Stomach smooth muscle (tissue), 2 donors: ENCODE data around the gene CXCL17.

Experiments used
- H3K27ac ChIP-seq: one replicate; pipeline ENCODE4 v1.7.0; 2013; ENCODE audit warnings: mild to moderate bottlenecking, low read length, inconsistent platforms
- H3K27me3 ChIP-seq, 2 donors: one replicate each; pipeline ENCODE4 v1.7.0; 2013; ENCODE audit warnings: low read length in 2 of 2; ENCODE audit not compliant: insufficient read depth in 2 of 2, control insufficient read depth in 1 of 2
- H3K36me3 ChIP-seq, 2 donors: one replicate each; pipeline ENCODE4 v1.7.0; 2013; ENCODE audit warnings: low read length in 2 of 2; ENCODE audit not compliant: control insufficient read depth in 2 of 2, insufficient read depth in 2 of 2
- H3K4me1 ChIP-seq: one replicate; pipeline ENCODE4 v1.7.0; 2013; ENCODE audit warnings: low read length; ENCODE audit not compliant: control insufficient read depth, insufficient read depth
- H3K4me3 ChIP-seq, 2 donors: one replicate each; pipeline ENCODE4 v1.7.0; 2013; ENCODE audit warnings: low read length in 2 of 2
- H3K9ac ChIP-seq, 2 donors: one replicate each; pipeline ENCODE4 v1.7.0; 2013; ENCODE audit warnings: low read length in 2 of 2, mild to moderate bottlenecking in 1 of 2
- H3K9me3 ChIP-seq, 2 donors: one replicate each; pipeline ENCODE4 v1.7.0; 2013; ENCODE audit warnings: low read length in 2 of 2; ENCODE audit not compliant: control insufficient read depth in 2 of 2
- donor health status: healthy.
- donor health status: Pancreatic carcinoma.

The CXCL17 gene

DNA sequence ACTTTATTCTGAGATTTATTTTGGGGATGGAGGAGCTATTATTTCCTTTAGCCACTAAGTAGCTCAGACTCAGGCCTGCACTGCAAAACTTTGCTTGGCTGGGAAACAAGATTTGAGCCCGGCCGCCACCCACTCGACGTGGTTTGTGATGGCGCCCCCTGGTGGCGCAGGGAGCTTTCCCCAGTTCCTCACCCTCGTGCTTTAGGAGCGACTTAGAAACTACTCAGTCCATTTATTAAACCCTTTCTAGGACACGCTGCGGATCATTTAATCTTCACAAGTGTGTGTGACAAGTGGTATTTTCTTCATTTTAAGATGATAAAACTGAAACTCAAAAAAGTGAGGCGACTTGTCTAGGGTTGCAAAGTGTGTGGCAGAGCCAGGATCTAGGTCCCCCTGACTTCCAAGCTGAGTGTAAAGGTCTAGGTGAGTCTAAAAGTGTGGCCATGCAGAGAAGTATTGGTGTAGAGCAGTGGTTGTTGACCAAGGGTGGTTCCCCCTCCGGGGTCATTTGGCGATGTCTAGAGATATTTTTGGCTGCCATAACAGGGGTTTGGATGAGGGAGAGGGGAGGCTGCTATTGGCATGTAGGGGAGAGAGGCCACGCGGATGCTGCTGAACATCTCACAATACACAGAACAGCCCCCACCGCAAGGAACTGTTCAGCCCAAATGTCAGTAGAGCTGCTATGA is 2.2 kb downstream of the CXCL17 start:
- Histone ChIP-seq H3K4me3 (no peak overlapping the region), H3K36me3 (no peaks in the 10 kb centered on the region), H3K9me3 (no peaks in the 10 kb centered on the region), H3K4me1 (no peaks in the 10 kb centered on the region), H3K27ac (no peak overlapping the region), H3K27me3 (no peaks in the 10 kb centered on the region), H3K9ac (no peak overlapping the region)

DNA sequence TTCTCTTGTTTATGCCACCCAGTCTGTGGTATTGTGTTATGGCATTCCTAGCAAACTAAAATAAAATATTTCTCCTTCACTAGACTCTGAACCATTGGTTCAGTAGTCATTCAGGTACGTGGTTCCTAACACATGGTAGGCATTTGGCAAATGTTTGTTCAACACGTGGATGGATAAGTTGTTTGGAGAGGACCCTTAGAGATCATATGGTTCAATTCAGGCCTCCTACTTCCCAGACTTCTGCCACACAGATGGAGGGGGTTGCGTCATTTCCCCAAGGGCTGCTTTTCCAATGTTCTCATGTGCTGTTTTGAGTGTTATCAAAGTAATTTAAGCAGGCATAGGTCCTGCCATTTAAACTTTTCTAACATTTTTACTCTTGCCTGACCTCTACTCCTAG is 6.7 kb downstream of the CXCL17 start:
- H3K9me3 ChIP-seq: no peaks in the 10 kb centered on the region
- no peak overlapping the region for H3K4me3 ChIP-seq
- H3K4me1 ChIP-seq: peaks cover 4% of the 10 kb centered on the region
- no peaks in the 10 kb centered on the region for H3K36me3 ChIP-seq
- H3K9ac ChIP-seq: no peak overlapping the region
- no peak overlapping the region for H3K27ac ChIP-seq
- no peaks in the 10 kb centered on the region for H3K27me3 ChIP-seq

DNA sequence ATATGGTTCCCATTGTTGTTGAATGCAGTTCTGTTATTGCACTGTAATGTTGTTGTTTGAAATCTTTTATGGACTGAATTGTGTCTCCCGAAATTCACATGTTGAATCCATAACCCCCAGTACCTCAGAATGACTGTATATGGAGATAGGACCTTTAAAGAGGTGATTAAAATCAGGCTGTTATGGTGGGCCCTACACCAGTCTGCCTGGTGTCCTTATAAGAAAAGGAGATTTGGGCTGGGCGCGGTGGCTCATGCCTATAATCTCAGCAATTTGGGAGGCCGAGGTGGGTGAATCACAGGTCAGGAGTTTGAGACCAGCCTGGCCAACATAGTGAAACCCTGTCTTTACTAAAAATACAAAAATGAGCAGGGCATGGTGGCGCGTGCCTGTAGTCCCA is 7.4 kb downstream of the CXCL17 start:
- H3K9me3 ChIP-seq: no peaks in the 10 kb centered on the region
- H3K27ac ChIP-seq: no peak overlapping the region
- no peaks in the 10 kb centered on the region for H3K27me3 ChIP-seq
- no peak overlapping the region for H3K4me3 ChIP-seq
- H3K36me3 ChIP-seq: no peaks in the 10 kb centered on the region
- H3K4me1 ChIP-seq: peaks cover 4% of the 10 kb centered on the region
- H3K9ac ChIP-seq: no peak overlapping the region

DNA sequence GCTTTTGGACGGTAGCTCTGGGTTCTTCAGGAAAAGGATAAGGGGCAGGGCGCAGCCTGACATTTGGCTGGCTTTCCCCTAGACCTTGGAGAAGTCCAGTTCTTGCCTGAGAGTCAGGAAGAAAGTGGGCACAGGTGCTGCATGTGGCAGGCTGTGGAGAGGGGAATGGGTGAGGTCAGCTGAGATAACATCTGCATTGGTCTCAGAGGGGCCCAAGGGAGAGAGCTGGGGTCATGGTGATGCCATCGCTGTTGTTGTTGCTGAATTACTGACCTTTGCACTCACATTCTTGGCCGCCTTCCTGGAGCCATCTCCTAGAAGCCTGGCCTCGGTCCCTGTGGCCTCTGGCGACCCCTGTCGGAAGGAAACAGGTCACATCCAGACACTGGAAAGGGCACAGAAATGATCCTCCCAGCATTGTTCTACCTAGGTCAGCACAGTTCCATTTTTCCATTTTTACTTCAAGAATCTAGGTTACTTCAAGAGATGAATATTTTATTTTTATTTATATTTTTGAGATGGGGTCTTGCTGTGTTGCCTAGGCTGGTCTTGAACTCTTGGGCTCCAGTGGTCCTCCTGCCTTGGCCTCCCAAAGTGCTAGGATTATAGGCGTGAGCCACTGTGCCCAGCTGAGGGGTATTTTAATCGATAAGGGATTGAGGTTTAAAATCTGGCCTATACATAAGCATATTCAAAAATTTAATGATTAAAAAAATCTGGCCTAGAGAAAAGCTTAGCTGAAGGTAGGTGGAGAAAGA is 9.1 kb downstream of the CXCL17 start:
- Histone ChIP-seq H3K27me3 (no peaks in the 10 kb centered on the region), H3K4me1 (peaks cover 4% of the 10 kb centered on the region), H3K36me3 (no peaks in the 10 kb centered on the region), H3K4me3 (no peak overlapping the region), H3K9ac (no peak overlapping the region), H3K27ac (no peak overlapping the region), H3K9me3 (no peaks in the 10 kb centered on the region)

DNA sequence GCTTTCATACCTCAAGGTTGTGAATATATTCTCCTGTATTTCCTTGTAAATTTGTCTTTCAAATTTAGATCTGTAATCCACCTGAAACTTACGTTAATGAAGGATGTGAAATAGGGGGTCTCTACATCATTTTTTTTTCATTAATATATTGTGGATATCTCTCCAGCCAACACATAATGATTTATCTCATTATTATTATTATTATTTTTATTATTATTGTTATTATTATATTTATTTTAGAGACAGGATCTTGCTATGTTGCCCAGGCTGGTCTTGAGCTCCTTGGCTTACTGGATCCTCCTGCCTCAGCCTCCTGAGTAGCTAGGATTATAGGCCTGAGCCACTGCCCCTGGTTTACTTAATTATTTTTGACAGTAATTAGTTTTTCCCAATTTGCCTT is 11.3 kb downstream of the CXCL17 start:
- H3K9me3 ChIP-seq: no peaks in the 10 kb centered on the region
- no peaks in the 10 kb centered on the region for H3K36me3 ChIP-seq
- no peak overlapping the region for H3K27ac ChIP-seq
- H3K4me1 ChIP-seq: peaks cover 6% of the 10 kb centered on the region
- H3K27me3 ChIP-seq: no peaks in the 10 kb centered on the region
- no peak overlapping the region for H3K9ac ChIP-seq
- no peak overlapping the region for H3K4me3 ChIP-seq

DNA sequence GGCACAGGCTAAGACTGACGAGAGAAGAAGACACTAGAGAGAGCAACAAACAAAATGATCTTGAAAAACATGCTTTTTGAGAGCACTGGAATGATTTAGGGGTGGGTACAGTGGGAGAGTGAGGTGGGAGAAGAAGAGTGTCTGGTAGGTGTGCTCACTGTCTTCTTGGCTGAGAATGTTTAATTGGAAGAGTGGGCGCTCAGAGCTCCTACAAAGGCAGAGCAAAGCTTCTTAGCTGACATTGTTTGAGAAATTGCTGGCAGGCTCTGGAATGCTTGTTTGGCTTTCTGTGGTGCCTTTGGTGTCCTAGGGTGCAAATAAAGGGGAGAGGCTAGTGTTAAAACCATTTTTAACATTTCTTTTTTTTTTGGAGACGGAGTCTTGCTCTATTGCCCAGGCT is 14.1 kb downstream of the CXCL17 start:
- no peaks in the 10 kb centered on the region for H3K27me3 ChIP-seq
- H3K36me3 ChIP-seq: no peaks in the 10 kb centered on the region
- H3K27ac ChIP-seq: no peak overlapping the region
- H3K9me3 ChIP-seq: no peaks in the 10 kb centered on the region
- no peak overlapping the region for H3K9ac ChIP-seq
- H3K4me1 ChIP-seq: peaks cover 17% of the 10 kb centered on the region
- H3K4me3 ChIP-seq: no peak overlapping the region

DNA sequence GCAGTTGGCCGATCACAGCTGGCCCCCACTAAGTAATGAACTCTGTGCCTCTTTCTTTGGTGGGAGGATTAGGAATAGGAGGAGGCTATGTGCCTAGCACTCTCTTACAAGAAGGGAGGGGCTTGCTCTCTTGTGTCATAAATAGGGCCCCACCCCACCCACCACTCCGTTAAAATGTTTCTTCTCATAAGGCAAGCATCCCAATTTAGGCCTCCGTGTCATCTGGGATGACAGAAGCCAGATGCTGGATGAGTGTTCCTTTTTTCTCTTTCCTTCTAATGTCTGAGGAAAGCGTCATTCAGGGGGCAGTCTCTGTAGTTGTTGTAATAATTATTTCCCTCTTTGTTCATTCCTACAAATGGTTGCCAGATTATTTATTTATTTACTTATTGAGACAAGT is 15.4 kb downstream of the CXCL17 start, which contains the start of gene LIPE:
LIPE (minus strand) TSS at position 76 of the 400 bp plus-strand sequence. CDS start 239 bp downstream, outside the sequence.
- Histone ChIP-seq H3K9ac (no peak within 1 kb of the TSS), H3K36me3 (no peaks in the 10 kb centered on the region), H3K27ac (no peak within 1 kb of the TSS), H3K4me3 (no peak within 1 kb of the TSS), H3K4me1 (peaks cover 25% of the 10 kb centered on the region), H3K9me3 (no peaks in the 10 kb centered on the region), H3K27me3 (no peaks in the 10 kb centered on the region)

DNA sequence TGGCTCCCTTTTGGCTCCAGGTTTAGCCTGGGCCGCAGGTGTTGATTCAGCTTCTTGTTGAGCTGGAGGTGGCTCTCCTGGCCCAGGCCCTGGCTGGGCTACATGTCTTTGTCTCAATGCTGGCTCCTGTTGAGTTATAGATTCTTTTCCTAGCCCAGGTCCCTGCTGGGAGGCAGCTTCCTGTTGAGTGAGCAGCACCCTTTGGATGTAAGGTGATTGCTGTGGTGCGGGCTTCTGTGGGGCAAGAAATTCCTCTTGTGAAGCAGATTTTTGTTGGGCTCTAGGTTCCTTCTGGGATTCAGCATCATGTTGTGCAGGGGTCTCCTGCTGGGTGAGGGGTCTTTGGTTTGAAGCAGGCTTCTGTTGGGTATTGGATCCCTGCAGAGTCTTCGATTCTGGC is 16.1 kb downstream of the CXCL17 start:
- H3K4me1 ChIP-seq: peaks cover 29% of the 10 kb centered on the region
- no peak overlapping the region for H3K4me3 ChIP-seq
- H3K27ac ChIP-seq: no peak overlapping the region
- no peaks in the 10 kb centered on the region for H3K36me3 ChIP-seq
- no peak overlapping the region for H3K9ac ChIP-seq
- no peaks in the 10 kb centered on the region for H3K9me3 ChIP-seq
- no peaks in the 10 kb centered on the region for H3K27me3 ChIP-seq

DNA sequence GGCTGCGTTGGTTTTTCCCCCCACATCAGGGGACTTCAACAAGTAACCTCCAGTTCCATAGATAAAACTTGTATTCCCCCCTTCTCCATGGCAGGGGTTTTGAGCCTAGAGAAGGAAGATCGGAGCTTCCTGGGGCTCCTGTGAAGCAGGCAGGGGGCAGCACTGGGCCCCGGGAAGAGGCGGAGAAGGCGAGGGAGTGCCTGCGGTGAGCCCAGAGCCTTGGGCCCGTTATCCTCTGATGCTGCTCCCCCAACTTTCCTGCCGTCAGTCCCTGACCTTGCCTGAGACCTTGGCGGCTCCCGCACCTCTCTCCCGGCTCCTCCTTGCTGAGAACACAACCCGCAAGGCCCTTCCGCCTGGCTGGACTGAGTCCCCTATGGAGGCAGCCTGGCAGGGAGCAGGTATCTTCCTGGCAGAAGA is 18.0 kb downstream of the CXCL17 start:
- peaks cover 35% of the 10 kb centered on the region for H3K4me1 ChIP-seq
- no peaks in the 10 kb centered on the region for H3K27me3 ChIP-seq
- H3K4me3 ChIP-seq: no peak overlapping the region
- no peaks in the 10 kb centered on the region for H3K36me3 ChIP-seq
- no peaks in the 10 kb centered on the region for H3K9me3 ChIP-seq
- no peak overlapping the region for H3K9ac ChIP-seq
- H3K27ac ChIP-seq: no peak overlapping the region

DNA sequence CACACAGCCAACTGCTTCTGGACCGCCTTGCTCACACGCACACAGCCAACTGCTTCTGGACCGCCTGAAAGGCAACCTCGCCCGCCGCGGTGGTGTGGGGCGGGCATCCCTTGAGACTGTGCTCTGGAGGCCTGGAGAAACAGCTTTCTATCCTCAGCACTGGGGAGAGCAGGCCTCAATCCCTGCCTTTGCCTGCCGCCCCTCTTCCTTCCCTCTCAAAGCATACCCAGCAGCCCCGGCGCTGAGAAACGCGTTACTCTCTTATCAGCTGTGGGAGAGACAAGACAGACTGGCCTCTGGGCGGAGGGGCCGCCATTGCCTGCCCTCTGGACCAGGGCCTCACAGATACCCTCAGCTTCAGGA is 18.4 kb downstream of the CXCL17 start:
- H3K9me3 ChIP-seq: no peaks in the 10 kb centered on the region
- H3K4me1 ChIP-seq: peaks cover 35% of the 10 kb centered on the region
- H3K9ac ChIP-seq: no peak overlapping the region
- H3K27me3 ChIP-seq: no peaks in the 10 kb centered on the region
- H3K4me3 ChIP-seq: peak overlapping the region; percentile 78 to 86
- no peak overlapping the region for H3K27ac ChIP-seq
- no peaks in the 10 kb centered on the region for H3K36me3 ChIP-seq
